A549 treated with CORT108297 at 1 μM for 4 hours (cell line): ENCODE results near the gene PSMG4. TPM values are rescaled to one million over a fixed set of nuclear protein-coding genes. Genes with fewer than 3 reads are reported as not detected.

Source experiments
- total RNA-seq: library from RNA; stranded (reverse); fragments of 200-300 nt; extraction: Qiagen RNA extraction; gene quantifications from 5 replicates; pipeline ENCODE4 v1.2.3, GENCODE V29; 2022

Gene PSMG4, protein sequence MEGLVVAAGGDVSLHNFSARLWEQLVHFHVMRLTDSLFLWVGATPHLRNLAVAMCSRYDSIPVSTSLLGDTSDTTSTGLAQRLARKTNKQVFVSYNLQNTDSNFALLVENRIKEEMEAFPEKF
- total RNA-seq: 17.2 to 31.2 TPM (median 28.7 TPM) in 5 replicates

DNA sequence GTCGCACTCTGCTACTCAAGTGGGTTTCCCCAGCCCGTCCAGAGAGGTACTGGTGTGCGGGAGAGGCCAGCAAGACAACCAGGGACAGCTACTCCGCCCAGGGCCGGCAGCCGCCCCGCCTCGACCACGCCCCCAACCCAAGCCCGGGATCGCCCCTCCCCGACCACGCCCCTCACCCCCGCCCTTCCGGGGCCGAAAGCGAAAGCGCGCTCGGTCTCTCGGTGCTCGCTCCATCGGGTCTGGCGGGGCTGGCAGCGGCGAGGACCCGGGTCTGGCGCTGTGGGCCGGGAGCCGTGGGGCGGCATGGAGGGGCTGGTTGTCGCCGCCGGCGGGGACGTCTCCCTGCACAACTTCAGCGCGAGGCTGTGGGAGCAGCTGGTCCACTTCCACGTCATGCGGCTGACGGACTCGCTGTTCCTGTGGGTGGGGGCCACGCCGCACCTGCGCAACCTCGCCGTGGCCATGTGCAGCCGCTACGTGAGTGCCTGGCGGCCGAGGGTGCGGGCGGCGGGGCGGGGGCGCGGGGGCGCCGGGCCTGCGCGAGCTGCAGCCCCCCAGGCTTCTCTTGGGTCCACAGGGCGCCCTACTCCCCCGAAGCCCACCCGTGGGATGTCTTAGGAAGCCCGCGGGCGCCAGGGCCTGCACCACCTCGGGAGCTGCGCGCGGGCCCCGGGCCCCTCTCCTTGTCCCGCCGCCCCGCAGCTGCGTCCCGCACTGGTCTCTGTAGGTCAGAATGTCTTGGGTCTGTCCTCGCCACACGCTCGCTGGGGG is at the start of gene PSMG4:
Gene PSMG4 (plus strand): TSS at position 228 of the 771 bp plus-strand sequence. CDS start 76 bp downstream, at position 304.

DNA sequence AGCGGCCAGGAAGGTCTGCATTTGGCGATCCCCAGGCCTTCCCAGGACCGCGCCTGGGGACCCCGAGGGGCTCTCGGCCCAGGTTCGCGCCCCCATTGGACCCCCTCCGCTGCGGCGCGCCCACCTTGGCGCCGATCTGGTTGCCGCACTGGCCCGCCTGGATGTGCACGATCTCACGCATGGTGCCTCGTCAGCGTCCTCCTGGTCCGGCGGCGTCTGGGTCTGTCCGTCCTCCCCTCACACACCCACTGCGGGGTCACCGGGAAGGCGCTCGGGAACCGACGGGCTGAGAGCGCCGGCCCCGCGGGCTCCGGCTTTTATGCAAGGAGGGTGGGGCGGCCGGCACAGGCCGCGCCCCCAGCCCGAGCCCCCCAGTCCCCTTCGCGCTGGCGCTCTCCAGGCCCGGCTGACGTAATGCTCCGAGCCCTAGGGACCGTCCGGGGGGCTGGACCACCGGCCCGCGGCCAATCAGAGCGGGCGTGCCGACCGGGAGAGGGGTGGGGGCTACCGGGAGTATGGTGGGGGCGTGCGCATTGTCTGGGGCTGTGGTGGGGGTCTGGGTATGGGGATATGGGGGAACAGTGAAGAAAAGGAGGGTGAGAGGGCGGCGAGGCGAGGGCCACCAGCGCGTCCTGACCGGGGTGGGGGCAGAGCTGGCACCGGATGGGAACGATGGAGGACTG is 31.2 kb upstream of the PSMG4 start, which contains the start of gene TUBB2B:
Gene TUBB2B (minus strand): TSS at position 291 of the 683 bp plus-strand sequence. CDS start 110 bp downstream, at position 181.

Other genes with a start within 250 kb of the PSMG4 start
- gene RIPK1, start 190.5 kb upstream of the PSMG4 start, total RNA-seq: 11.5 to 13.6 TPM (median 12.1 TPM) in 5 replicates
- 15.7 to 24.4 TPM (median 23.3 TPM) in 5 replicates for gene BPHL, start 140.2 kb upstream of the PSMG4 start, total RNA-seq
- gene TUBB2A, start 101.4 kb upstream of the PSMG4 start, total RNA-seq: 73.1 to 92.6 TPM (median 92.0 TPM) in 5 replicates
- gene TUBB2B, start 31.3 kb upstream of the PSMG4 start, total RNA-seq: 13.0 to 14.6 TPM (median 13.4 TPM) in 5 replicates
- gene SLC22A23, start 198.1 kb downstream of the PSMG4 start, total RNA-seq: 7.9 to 10.6 TPM (median 9.9 TPM) in 5 replicates